HepG2 (cell line): ENCODE data around the gene CST1. TPM values are rescaled to one million over a fixed set of nuclear protein-coding genes. Genes with fewer than 3 reads are reported as not detected.

Experiments
- ATAC-seq: fragments of 200-7000 bp; cut with Tn5 transposase; 3 replicates; pipeline ENCODE4 v1.9.1; 2020; ENCODE audit warnings: mild to moderate bottlenecking, moderate library complexity
- BruUV-seq: library from RNA; stranded (reverse); fragments of 400-500 nt; replicated peaks from 2 replicates; lab custom pipeline; 2021; lab: Mats Ljungman, UMichigan
- CTCF ChIA-PET: fragments of 300-600 bp; formaldehyde crosslinking; extraction: SDS; loops from one replicate; lab custom pipeline; 2021; ENCODE audit warnings: low total read pairs, inconsistent platforms, low intra/inter-chr PET ratio; lab: Yijun Ruan, JAX
- POLR2A ChIA-PET: fragments of 350-600 bp; sonication (Branson Sonifier 250); formaldehyde crosslinking; loops from one replicate; lab custom pipeline; 2020; ENCODE audit warnings: antibody characterized with exemption, inconsistent platforms; lab: Yijun Ruan, JAX
- DNase-seq: peaks from one replicate; pipeline ENCODE4 v3.0.0-alpha.2; 2015; ENCODE audit warnings: low spot score
- FAIRE-seq: peaks from 3 replicates; lab custom pipeline; 2011; peaks lifted over from hg19 to GRCh38; lab: Jason Lieb, UNC
- H2AFZ ChIP-seq: one replicate; pipeline ENCODE4 v1.6.1; 2011; ENCODE audit warnings: low read length, inconsistent platforms
- H3K27ac ChIP-seq: fragments of 300-600 bp; 3 replicates; pipeline ENCODE4 v1.8.0; 2011; ENCODE audit warnings: mixed run types, mild to moderate bottlenecking, mixed read lengths, low read length, inconsistent platforms; ENCODE audit not compliant: insufficient read depth; ENCODE audit errors: extremely low read length
- H3K27me3 ChIP-seq, 2 experiments: fragments of 200-600 bp in 1 of 2; 2 replicates in 1 of 2; 3 replicates in 1 of 2; pipeline versions ENCODE4 v1.6.0 to v1.8.0; 2011; ENCODE audit warnings: low read length in 2 of 2, mild to moderate bottlenecking in 2 of 2, moderate library complexity in 2 of 2, inconsistent platforms in 1 of 2; ENCODE audit not compliant: insufficient read depth in 2 of 2, control insufficient read depth in 1 of 2
- H3K36me3 ChIP-seq, 2 experiments: fragments of 200-600 bp in 1 of 2; replicated peaks in 1 of 2; 2 replicates in 1 of 2; 3 replicates in 1 of 2; pipeline versions ENCODE4 v1.5.1 to v1.8.0; 2011; ENCODE audit warnings: low read length in 2 of 2, inconsistent platforms in 1 of 2; ENCODE audit not compliant: insufficient read depth in 2 of 2, control insufficient read depth in 1 of 2
- H3K4me1 ChIP-seq: 2 replicates; pipeline ENCODE4 v1.5.1; 2012; ENCODE audit warnings: low read length, inconsistent platforms; ENCODE audit not compliant: insufficient read depth
- H3K4me2 ChIP-seq: 2 replicates; pipeline ENCODE4 v1.6.0; 2011; ENCODE audit warnings: low read depth, low read length, inconsistent platforms
- H3K4me3 ChIP-seq, 3 experiments: fragments of 200-600 bp in 1 of 3; sonication (generic), shearing (Covaris generic) in 1 of 3; replicated peaks in 1 of 3; 2 replicates each; pipeline ENCODE4 v1.5.1; 2011 to 2016; ENCODE audit warnings: low read length in 3 of 3, inconsistent platforms in 2 of 3, low read depth in 2 of 3, mild to moderate bottlenecking in 2 of 3, control low read depth in 1 of 3, mixed read lengths in 1 of 3; ENCODE audit not compliant: insufficient read depth in 1 of 3
- H3K79me2 ChIP-seq: one replicate; pipeline ENCODE4 v1.6.1; 2011; ENCODE audit warnings: low read length, inconsistent platforms; ENCODE audit not compliant: insufficient read depth
- H3K9ac ChIP-seq: 2 replicates; pipeline ENCODE4 v1.6.0; 2011; ENCODE audit warnings: mild to moderate bottlenecking, low read depth, low read length, inconsistent platforms; ENCODE audit not compliant: insufficient read depth
- H3K9me3 ChIP-seq: 2 replicates; pipeline ENCODE4 v1.5.1; 2012; ENCODE audit warnings: mild to moderate bottlenecking, low read length
- H4K20me1 ChIP-seq: 2 replicates; pipeline ENCODE4 v1.6.0; 2011; ENCODE audit warnings: inconsistent platforms, mild to moderate bottlenecking, low read length, moderate library complexity; ENCODE audit not compliant: insufficient read depth
- ADNP ChIP-seq: sonication (generic); formaldehyde crosslinking; IDR thresholded peaks from 2 replicates; pipeline ENCODE4 v1.4.0; 2020; ENCODE audit warnings: missing genetic modification reagents
- IKZF5 ChIP-seq: IDR thresholded peaks from 2 replicates; pipeline ENCODE4 v1.6.1; 2018; ENCODE audit warnings: missing genetic modification reagents, mild to moderate bottlenecking, missing compliant biosample characterization
- KDM4B ChIP-seq: sonication (generic); formaldehyde crosslinking; IDR thresholded peaks from 2 replicates; pipeline ENCODE4 v1.4.0; 2020; ENCODE audit warnings: missing genetic modification reagents
- SOX5 ChIP-seq: IDR thresholded peaks from 2 replicates; pipeline ENCODE4 v1.6.1; 2016; ENCODE audit warnings: borderline replicate concordance
- TP53 ChIP-seq: sonication (generic); formaldehyde crosslinking; conservative IDR thresholded peaks from 2 replicates; pipeline ENCODE4 v1.4.0; 2020; ENCODE audit warnings: missing genetic modification reagents
- ZNF10 ChIP-seq: sonication (generic); formaldehyde crosslinking; IDR thresholded peaks from 2 replicates; pipeline ENCODE4 v1.4.0; 2020; ENCODE audit warnings: mild to moderate bottlenecking, low read depth, missing genetic modification reagents, borderline replicate concordance
- ZNF333 ChIP-seq: sonication (generic); formaldehyde crosslinking; IDR thresholded peaks from 2 replicates; pipeline ENCODE4 v1.4.0; 2020; ENCODE audit warnings: mild to moderate bottlenecking, missing genetic modification reagents, borderline replicate concordance
- WGBS: methylation state at CpG from one replicate; pipeline ENCODE4 v1.1.6; 2017; ENCODE audit warnings: low lambda C conversion rate; 5-methylcytosine and 5-hydroxymethylcytosine counted together
- in situ Hi-C: cut with HindIII; loops from 2 replicates; pipeline ENCODE4 v1.10.0; 2017; ENCODE audit warnings: low pct_unique_long_range_greater_than_20kb; ENCODE audit not compliant: extremely low pct_ligation_motif_present
- intact Hi-C: fragments of 100-400 bp; cut with micrococcal nuclease; formaldehyde crosslinking; loops from one replicate; pipeline ENCODE4 v1.10.0; 2022; ENCODE audit not compliant: unreplicated experiment
- polyA plus RNA-seq, 8 experiments: library from polyadenylated mRNA; depleted of rRNA in 3 of 8; stranded (reverse) in 7 of 8; unstranded in 1 of 8; fragments of >200 nt; fragmentation: Illumina TruSeq in 4 of 8; extraction: Trizol in 4 of 8; gene quantifications; 2 replicates each; pipeline versions ENCODE4 v1.2.1 to v1.2.3, GENCODE V29; 2011 to 2016; ENCODE audit warnings: low read depth in 4 of 8, missing spikeins in 1 of 8, mixed read lengths in 1 of 8; ENCODE audit not compliant: insufficient read depth in 1 of 8
- small RNA-seq, 3 experiments: library from RNA; depleted of rRNA; stranded (forward); fragments of <200 nt; gene quantifications; one replicate each; pipeline ENCODE3, GENCODE V24; 2012; ENCODE audit warnings: low read depth in 2 of 3, low replicate concordance in 1 of 3; ENCODE audit not compliant: insufficient read length in 3 of 3, insufficient read depth in 2 of 3
- total RNA-seq, 5 experiments: library from RNA; depleted of rRNA; stranded (reverse); fragments of >200 nt; fragmentation: Illumina TruSeq; extraction: Trizol; gene quantifications; 2 replicates each; pipeline ENCODE4 v1.2.3, GENCODE V29; 2016; ENCODE audit warnings: low read depth in 1 of 5

The CST1 gene
- total and polyA plus RNA-seq, 2 of the 13 experiments (the other 11 are each of a cell fraction or from before 2014, with no cell fraction given), result 0.09 TPM; not detected in 1

GRCh38 chr20:23697947-23698346 lies 52.8 kb downstream of the CST1 start:
- no peak overlapping the region for H2AFZ ChIP-seq
- no peak for DNase-seq
- POLR2A ChIA-PET, result no interaction called here
- BruUV-seq, result no TSS peak
- WGBS, result 0% methylated on average over 1 of the region's 1 CpG
- H3K27me3 ChIP-seq, result peaks cover 0 to 8% of the 10 kb centered on the region in 2 experiments; a peak in 3 of 5 replicates
- no peaks in the 10 kb centered on the region for H4K20me1 ChIP-seq
- CTCF ChIA-PET, result no interaction called here
- no peak overlapping the region for H3K4me3 ChIP-seq
- FAIRE-seq, result no peak
- peaks cover 23% of the 10 kb centered on the region for H3K4me1 ChIP-seq
- in situ Hi-C loops, result no loop called here
- H3K9me3 ChIP-seq, result no peaks in the 10 kb centered on the region
- intact Hi-C loops, result no loop called here
- no peaks in the 10 kb centered on the region for H3K79me2 ChIP-seq
- TF ChIP-seq ZNF333 (CRISPR knock-in tag) (no peak), ZNF10 (no peak), IKZF5 (CRISPR knock-in tag) (no peak), SOX5 (CRISPR knock-in tag) (no peak), KDM4B (CRISPR knock-in tag) (no peak), TP53 (CRISPR knock-in tag) (no peak), ADNP (CRISPR knock-in tag) (no peak)
- ATAC-seq, result no peak
- H3K4me2 ChIP-seq, result no peak overlapping the region
- no peak overlapping the region for H3K27ac ChIP-seq
- H3K36me3 ChIP-seq, result no peaks in the 10 kb centered on the region
- no peak overlapping the region for H3K9ac ChIP-seq

Small RNA genes within 50 kb of the gene (small RNA-seq; reads per million reads assigned to genes)
- gene CST2P1, result 0 reads per million in 3 experiments

Other genes starting within 250 kb of the CST1 start
- 0.15 TPM in 1 of 2 replicates, not detected in the other for gene CST9L, start 182.5 kb downstream of the CST1 start, total RNA-seq (2016; rRNA removed; fragmentation: Illumina TruSeq; extraction: Trizol)
- not detected in 2 replicates for gene CST9L, start 182.5 kb downstream of the CST1 start, polyA plus RNA-seq (2011; rRNA removed)
- gene CST9, start 145.0 kb downstream of the CST1 start, total RNA-seq (2016; rRNA removed; fragmentation: Illumina TruSeq; extraction: Trizol), result 0.07 TPM in 1 of 2 replicates, not detected in the other
- not detected in 2 replicates for gene CST9, start 145.0 kb downstream of the CST1 start, polyA plus RNA-seq (2011; rRNA removed)
- 300 and 690 TPM in 2 replicates for gene CST3, start 113.0 kb downstream of the CST1 start, total RNA-seq (2016; rRNA removed; fragmentation: Illumina TruSeq; extraction: Trizol)
- gene CST3, start 113.0 kb downstream of the CST1 start, polyA plus RNA-seq (2011; rRNA removed), result 1,005 and 1,077 TPM in 2 replicates
- gene CST4, start 61.9 kb downstream of the CST1 start, total RNA-seq (2016; rRNA removed; fragmentation: Illumina TruSeq; extraction: Trizol), result not detected in 2 replicates
- gene CST4, start 61.9 kb downstream of the CST1 start, polyA plus RNA-seq (2011; rRNA removed), result 0.16 TPM in 1 of 2 replicates, not detected in the other
- gene CST2, start 75.8 kb upstream of the CST1 start, total RNA-seq (2016; rRNA removed; fragmentation: Illumina TruSeq; extraction: Trizol), result not detected in 2 replicates
- not detected in 2 replicates for gene CST2, start 75.8 kb upstream of the CST1 start, polyA plus RNA-seq (2011; rRNA removed)
- not detected in 2 replicates for gene CST5, start 128.8 kb upstream of the CST1 start, total RNA-seq (2016; rRNA removed; fragmentation: Illumina TruSeq; extraction: Trizol)
- 0.16 TPM in 1 of 2 replicates, not detected in the other for gene CST5, start 128.8 kb upstream of the CST1 start, polyA plus RNA-seq (2011; rRNA removed)
- gene GGTLC1, start 237.8 kb upstream of the CST1 start, total RNA-seq (2016; rRNA removed; fragmentation: Illumina TruSeq; extraction: Trizol), result not detected in 2 replicates
- not detected in 2 replicates for gene GGTLC1, start 237.8 kb upstream of the CST1 start, polyA plus RNA-seq (2011; rRNA removed)